ENCODE results near the gene AKTIP. TPM values are rescaled to one million over a fixed set of nuclear protein-coding genes. Genes with fewer than 3 reads are reported as not detected.
A peak's percentile ranks its signal among the peaks of the same experiment; 100 is the strongest.
"Not testable (repeated sequence)": the region's sequence is repeated elsewhere in the genome, so short reads cannot be mapped to it uniquely, and the experiment has no call there.

AKTIP gene
- total RNA-seq, 4 donors from 2014 or later: 54.0 to 65.6 (median 61.8) TPM

GRCh38 chr16:53515811-53516210 lies 12.8 kb upstream of the AKTIP start:
- DNase-seq: no peak
- 63 to 78% methylated on average over 2 of the region's 2 CpGs for whole genome bisulfite sequencing, 2 donors
- no peak overlapping the region for H3K27ac ChIP-seq
- no peaks in the 10 kb centered on the region for H3K27me3 ChIP-seq
- no peak overlapping the region for H3K4me3 ChIP-seq (replicated peaks in 1 of 3)
- H3K9me3 ChIP-seq: no peaks in the 10 kb centered on the region
- TF ChIP-seq CTCF (IDR thresholded peaks at IDR 0.05): no peak
- TF ChIP-seq POLR2A (IDR thresholded peaks at IDR 0.05): no peak
- H3K36me3 ChIP-seq: no peaks in the 10 kb centered on the region
- no peaks in the 10 kb centered on the region for H3K4me1 ChIP-seq
- intact Hi-C loops (cut with DNase I): no loop called here

- 81 to 82% methylated on average over 6 of the region's 6 CpGs for WGBS, 2 donors
- DNase-seq: no peak
- Histone ChIP-seq H3K36me3 (no peaks in the 10 kb centered on the region), H3K27ac (peak overlapping the region in 1 of 3 donors; percentile 30), H3K4me1 (no peaks in the 10 kb centered on the region), H3K27me3 (no peaks in the 10 kb centered on the region), H3K9me3 (no peaks in the 10 kb centered on the region), H3K4me3 (replicated peaks in 1 of 3) (no peak overlapping the region)
- no peak for TF ChIP-seq CTCF (IDR thresholded peaks at IDR 0.05)
- no peak for TF ChIP-seq POLR2A (IDR thresholded peaks at IDR 0.05)
- intact Hi-C loops (cut with DNase I): no loop called here
Measured at GRCh38 chr16:53515259-53515658, 12.2 kb upstream of the AKTIP start.

GRCh38 chr16:53512795-53513194 lies 9.8 kb upstream of the AKTIP start:
- H3K4me1 ChIP-seq; intact Hi-C loops (cut with DNase I); H3K4me3 ChIP-seq (replicated peaks in 1 of 3); H3K27ac ChIP-seq; DNase-seq; H3K36me3 ChIP-seq; H3K27me3 ChIP-seq; H3K9me3 ChIP-seq: not testable (repeated sequence)
- WGBS, 2 donors: 100% methylated on average over 1 of the region's 1 CpG

- no peak for DNase-seq
- TF ChIP-seq POLR2A (IDR thresholded peaks at IDR 0.05) (no peak), CTCF (IDR thresholded peaks at IDR 0.05) (no peak)
- Histone ChIP-seq H3K4me1 (no peaks in the 10 kb centered on the region), H3K27me3 (no peaks in the 10 kb centered on the region), H3K36me3 (no peaks in the 10 kb centered on the region), H3K4me3 (replicated peaks in 1 of 3) (no peak overlapping the region), H3K9me3 (no peaks in the 10 kb centered on the region), H3K27ac (no peak overlapping the region)
- intact Hi-C loops (cut with DNase I): no loop called here
- 70 to 72% methylated on average over 12 of the region's 12 CpGs for WGBS, 2 donors
Measured at GRCh38 chr16:53511403-53512280, 8.6 kb upstream of the AKTIP start.

- Histone ChIP-seq H3K27me3 (no peaks in the 10 kb centered on the region), H3K36me3 (no peaks in the 10 kb centered on the region), H3K4me3 (replicated peaks in 1 of 3) (no peak overlapping the region), H3K27ac (no peak overlapping the region), H3K4me1 (no peaks in the 10 kb centered on the region), H3K9me3 (no peaks in the 10 kb centered on the region)
- intact Hi-C loops (cut with DNase I): no loop called here
- no peak for TF ChIP-seq CTCF (IDR thresholded peaks at IDR 0.05)
- no peak for TF ChIP-seq POLR2A (IDR thresholded peaks at IDR 0.05)
- 86 to 87% methylated on average over 6 of the region's 6 CpGs for WGBS, 2 donors
- DNase-seq: no peak
Measured at GRCh38 chr16:53511084-53511402, 8.0 kb upstream of the AKTIP start.

All from thyroid gland (tissue), 4 donors.